ENCODE measurements around the gene BBS12.

- no peak for TF ChIP-seq EZH2 (IDR thresholded peaks at IDR 0.05; ENCODE audit: insufficient read depth, poor library complexity, severe bottlenecking)
- TF ChIP-seq EZH2phosphoT487 (IDR thresholded peaks at IDR 0.05; ENCODE audit: insufficient read depth, low read depth): no peak
Observed at GRCh38 chr4:122706511-122706910, 26.0 kb upstream of the BBS12 start.

All from GM23248 (cell line).